HL-60 (cell line): ENCODE results near the gene BNIP5.

Source experiments
- DNase-seq, 2 experiments: peaks; one replicate each; pipeline ENCODE4 v3.0.0-alpha.2; 2010 to 2020; ENCODE audit warnings: low read depth in 1 of 2, low spot score in 1 of 2
- H3K27ac ChIP-seq: fragments of 250-450 bp; sonication (Bioruptor Pico); replicated peaks from 2 replicates; pipeline ENCODE4 v1.5.1; 2020; ENCODE audit warnings: mild to moderate bottlenecking, moderate library complexity
- H3K27me3 ChIP-seq: fragments of 250-450 bp; sonication (Bioruptor Pico); 2 replicates; pipeline ENCODE4 v1.5.1; 2021; ENCODE audit warnings: mild to moderate bottlenecking, moderate library complexity; ENCODE audit not compliant: insufficient read depth, poor library complexity, severe bottlenecking
- H3K4me3 ChIP-seq: replicated peaks from 2 replicates; pipeline ENCODE4 v1.5.1; 2011; ENCODE audit warnings: mild to moderate bottlenecking, control low read depth, low read length; ENCODE audit not compliant: insufficient read depth
- CTCF ChIP-seq: IDR thresholded peaks from one replicate; pipeline ENCODE4 v1.5.1; 2011; ENCODE audit warnings: low read length, control low read depth, inconsistent platforms; ENCODE audit not compliant: insufficient read depth
- GABPA ChIP-seq: IDR thresholded peaks from 2 replicates; pipeline ENCODE4 v1.6.1; 2012; ENCODE audit warnings: low read depth
- POLR2AphosphoS5 ChIP-seq: IDR thresholded peaks from 2 replicates; pipeline ENCODE4 v1.6.1; 2012; ENCODE audit warnings: low read depth
- REST ChIP-seq: IDR thresholded peaks from 2 replicates; pipeline ENCODE4 v1.6.1; 2012; ENCODE audit warnings: low read depth; ENCODE audit not compliant: insufficient replicate concordance
- SPI1 ChIP-seq: IDR thresholded peaks from 2 replicates; pipeline ENCODE4 v1.6.1; 2012; ENCODE audit warnings: low read depth, mild to moderate bottlenecking, borderline replicate concordance

The BNIP5 gene

GRCh38 chr6:36324715-36325114 lies 12.0 kb downstream of the BNIP5 start:
- no peak overlapping the region for H3K27ac ChIP-seq
- no peak for TF ChIP-seq SPI1
- no peak for TF ChIP-seq REST
- TF ChIP-seq POLR2AphosphoS5: no peak
- no peak for TF ChIP-seq GABPA
- TF ChIP-seq CTCF: no peak
- no peak for DNase-seq
- no peaks in the 10 kb centered on the region for H3K27me3 ChIP-seq
- no peak overlapping the region for H3K4me3 ChIP-seq

GRCh38 chr6:36324191-36324590 lies 12.5 kb downstream of the BNIP5 start:
- no peak for DNase-seq
- H3K27me3 ChIP-seq: no peaks in the 10 kb centered on the region

GRCh38 chr6:36323062-36323461 lies 13.6 kb downstream of the BNIP5 start:
- Histone ChIP-seq H3K27me3 (no peaks in the 10 kb centered on the region), H3K4me3 (no peak overlapping the region), H3K27ac (no peak overlapping the region)
- TF ChIP-seq GABPA: no peak
- TF ChIP-seq SPI1: no peak
- TF ChIP-seq POLR2AphosphoS5: no peak
- DNase-seq: peak in 1 of 2 experiments; percentile 49

More at GRCh38 chr6:36324191-36324590, 12.5 kb downstream of the BNIP5 start:
- no peak overlapping the region for H3K4me3 ChIP-seq
- no peak for TF ChIP-seq GABPA
- TF ChIP-seq SPI1: no peak
- no peak for TF ChIP-seq REST
- no peak for TF ChIP-seq POLR2AphosphoS5
- TF ChIP-seq CTCF: no peak
- H3K27ac ChIP-seq: no peak overlapping the region

- DNase-seq: no peak
Observed at GRCh38 chr6:36322591-36322990, 14.1 kb downstream of the BNIP5 start.

More at GRCh38 chr6:36322591-36322990, 14.1 kb downstream of the BNIP5 start:
- Histone ChIP-seq H3K4me3 (no peak overlapping the region), H3K27ac (no peak overlapping the region), H3K27me3 (no peaks in the 10 kb centered on the region)
- no peak for TF ChIP-seq SPI1
- TF ChIP-seq POLR2AphosphoS5: no peak
- TF ChIP-seq REST: no peak
- TF ChIP-seq GABPA: no peak
- TF ChIP-seq CTCF: no peak
